HG03575 (cell line): ENCODE measurements around the gene TAS1R1.
A peak's percentile ranks its signal among the peaks of the same experiment; 100 is the strongest.

Source experiments
- ATAC-seq: cut with Tn5 transposase; IDR thresholded peaks from one replicate; pipeline ENCODE4 v1.9.1; 2021; ENCODE audit not compliant: unreplicated experiment, insufficient number of reproducible peaks, low FRiP score; ENCODE audit errors: extremely low read depth

The TAS1R1 gene

GRCh38 chr1:6519491-6519934, 35.6 kb upstream of the TAS1R1 start:
- ATAC-seq: no peak

GRCh38 chr1:6519935-6520671, 35.0 kb upstream of the TAS1R1 start:
- ATAC-seq: no peak

GRCh38 chr1:6521536-6521935, 33.6 kb upstream of the TAS1R1 start:
- ATAC-seq: no peak

- ATAC-seq: no peak
Measured at GRCh38 chr1:6523566-6523965, 31.5 kb upstream of the TAS1R1 start.

GRCh38 chr1:6526316-6526715, 28.8 kb upstream of the TAS1R1 start:
- no peak for ATAC-seq

GRCh38 chr1:6528492-6528891, 26.6 kb upstream of the TAS1R1 start:
- ATAC-seq: no peak

GRCh38 chr1:6530504-6531160, 24.5 kb upstream of the TAS1R1 start:
- ATAC-seq: no peak

- no peak for ATAC-seq
Measured at GRCh38 chr1:6531996-6532395, 23.1 kb upstream of the TAS1R1 start.

- ATAC-seq: no peak
Measured at GRCh38 chr1:6534248-6534822, 20.8 kb upstream of the TAS1R1 start.

GRCh38 chr1:6535214-6535613, 19.9 kb upstream of the TAS1R1 start:
- ATAC-seq: no peak

GRCh38 chr1:6536291-6536690, 18.8 kb upstream of the TAS1R1 start:
- no peak for ATAC-seq

GRCh38 chr1:6538956-6539355, 16.2 kb upstream of the TAS1R1 start:
- no peak for ATAC-seq

- no peak for ATAC-seq
Measured at GRCh38 chr1:6544831-6545230, 10.3 kb upstream of the TAS1R1 start.

GRCh38 chr1:6545276-6546112, 9.6 kb upstream of the TAS1R1 start:
- no peak for ATAC-seq

- no peak for ATAC-seq
Measured at GRCh38 chr1:6546326-6546725, 8.8 kb upstream of the TAS1R1 start.

GRCh38 chr1:6547301-6547700, 7.8 kb upstream of the TAS1R1 start:
- ATAC-seq: no peak

- peak; percentile 52 for ATAC-seq
Measured at GRCh38 chr1:6554031-6554906, 838 bp upstream of the TAS1R1 start, which contains the start of gene NOL9. TSS of gene NOL9 (minus strand) at chr1:6554513. CDS start at chr1:6554502, 11 bp downstream.

GRCh38 chr1:6557597-6557996, 2.5 kb downstream of the TAS1R1 start:
- no peak for ATAC-seq
